Measurements from ENCODE around the gene MAMDC2. TPM values are rescaled to one million over a fixed set of nuclear protein-coding genes. Genes with fewer than 3 reads are reported as not detected.

MAMDC2 gene
- total and polyA plus RNA-seq, 2 donors (not counting 1 experiment from before 2014, with no cell fraction given): 14.4 to 23.0 TPM

GRCh38 chr9:70003901-70004714 is 39.5 kb upstream of the MAMDC2 start:
- Histone ChIP-seq H3K36me3 (ENCODE audit: control insufficient read depth, insufficient read depth, low read length) (no peaks in the 10 kb centered on the region), H3K4me2 (ENCODE audit: extremely low read depth, insufficient read depth, low read length) (peak overlapping the region; percentile 15), H3K4me3 (replicated peaks in 1 of 4; ENCODE audit: control extremely low read depth in 1 of 4, insufficient read depth in 1 of 4, low read depth in 3 of 4, low read length in 4 of 4) (no peak overlapping the region), H4K20me1 (ENCODE audit: control insufficient read depth, extremely low read depth, insufficient read depth, low read length) (no peaks in the 10 kb centered on the region), H2AFZ (ENCODE audit: low read length) (no peak overlapping the region), H3K79me2 (ENCODE audit: control insufficient read depth, insufficient read depth, low read length) (no peaks in the 10 kb centered on the region), H3K9me3 (ENCODE audit: control insufficient read depth, insufficient read depth, low read depth, low read length) (no peaks in the 10 kb centered on the region), H3K27me3 (ENCODE audit: control insufficient read depth, insufficient read depth, low read length) (no peaks in the 10 kb centered on the region), H3K27ac (ENCODE audit: insufficient read depth, low read length) (peak overlapping the region; percentile 67), H3K9ac (ENCODE audit: insufficient read depth, low read length) (no peak overlapping the region), H3K4me1 (ENCODE audit: control insufficient read depth, extremely low read depth, insufficient read depth, low read length) (peaks cover 12% of the 10 kb centered on the region)
- DNase-seq (ENCODE audit: low read depth in 2 of 2): peak; percentile 49 to 86
- TF ChIP-seq EZH2 (IDR thresholded peaks at IDR 0.05; ENCODE audit: low read length, missing control alignments) (no peak), CTCF (conservative IDR thresholded peaks at IDR 0.05 in 1 of 2, IDR thresholded peaks at IDR 0.05 in 1 of 2; ENCODE audit: low read depth in 1 of 2, low read length in 2 of 2) (no peak)

- H3K79me2 ChIP-seq (ENCODE audit: control insufficient read depth, insufficient read depth, low read length): no peaks in the 10 kb centered on the region
- H4K20me1 ChIP-seq (ENCODE audit: control insufficient read depth, extremely low read depth, insufficient read depth, low read length): no peaks in the 10 kb centered on the region
- peak; percentile 57 to 72 for DNase-seq (ENCODE audit: low read depth in 2 of 2)
- no peaks in the 10 kb centered on the region for H3K36me3 ChIP-seq (ENCODE audit: control insufficient read depth, insufficient read depth, low read length)
- H3K27ac ChIP-seq (ENCODE audit: insufficient read depth, low read length): peak overlapping the region; percentile 35
- H2AFZ ChIP-seq (ENCODE audit: low read length): no peak overlapping the region
- H3K27me3 ChIP-seq (ENCODE audit: control insufficient read depth, insufficient read depth, low read length): no peaks in the 10 kb centered on the region
- TF ChIP-seq EZH2 (IDR thresholded peaks at IDR 0.05; ENCODE audit: low read length, missing control alignments) (no peak), CTCF (conservative IDR thresholded peaks at IDR 0.05 in 1 of 2, IDR thresholded peaks at IDR 0.05 in 1 of 2; ENCODE audit: low read depth in 1 of 2, low read length in 2 of 2) (no peak)
- H3K9ac ChIP-seq (ENCODE audit: insufficient read depth, low read length): no peak overlapping the region
- H3K9me3 ChIP-seq (ENCODE audit: control insufficient read depth, insufficient read depth, low read depth, low read length): no peaks in the 10 kb centered on the region
- no peak overlapping the region for H3K4me3 ChIP-seq (replicated peaks in 1 of 4; ENCODE audit: control extremely low read depth in 1 of 4, insufficient read depth in 1 of 4, low read depth in 3 of 4, low read length in 4 of 4)
- peak overlapping the region; percentile 13 for H3K4me2 ChIP-seq (ENCODE audit: extremely low read depth, insufficient read depth, low read length)
- peaks cover 13% of the 10 kb centered on the region for H3K4me1 ChIP-seq (ENCODE audit: control insufficient read depth, extremely low read depth, insufficient read depth, low read length)
These were observed 37.3 kb upstream of the MAMDC2 start for GRCh38 chr9:70006306-70006705.

- no peaks in the 10 kb centered on the region for H3K36me3 ChIP-seq (ENCODE audit: control insufficient read depth, insufficient read depth, low read length)
- H3K27ac ChIP-seq (ENCODE audit: insufficient read depth, low read length): no peak overlapping the region
- H3K79me2 ChIP-seq (ENCODE audit: control insufficient read depth, insufficient read depth, low read length): no peaks in the 10 kb centered on the region
- H3K9ac ChIP-seq (ENCODE audit: insufficient read depth, low read length): no peak overlapping the region
- no peaks in the 10 kb centered on the region for H3K27me3 ChIP-seq (ENCODE audit: control insufficient read depth, insufficient read depth, low read length)
- TF ChIP-seq CTCF (conservative IDR thresholded peaks at IDR 0.05 in 1 of 2, IDR thresholded peaks at IDR 0.05 in 1 of 2; ENCODE audit: low read depth in 1 of 2, low read length in 2 of 2): no peak
- no peak for TF ChIP-seq EZH2 (IDR thresholded peaks at IDR 0.05; ENCODE audit: low read length, missing control alignments)
- no peaks in the 10 kb centered on the region for H4K20me1 ChIP-seq (ENCODE audit: control insufficient read depth, extremely low read depth, insufficient read depth, low read length)
- DNase-seq (ENCODE audit: low read depth in 2 of 2): no peak
- no peaks in the 10 kb centered on the region for H3K9me3 ChIP-seq (ENCODE audit: control insufficient read depth, insufficient read depth, low read depth, low read length)
- peaks cover 16% of the 10 kb centered on the region for H3K4me1 ChIP-seq (ENCODE audit: control insufficient read depth, extremely low read depth, insufficient read depth, low read length)
- H2AFZ ChIP-seq (ENCODE audit: low read length): no peak overlapping the region
- H3K4me3 ChIP-seq (replicated peaks in 1 of 4; ENCODE audit: control extremely low read depth in 1 of 4, insufficient read depth in 1 of 4, low read depth in 3 of 4, low read length in 4 of 4): no peak overlapping the region
- no peak overlapping the region for H3K4me2 ChIP-seq (ENCODE audit: extremely low read depth, insufficient read depth, low read length)
These were observed 35.8 kb upstream of the MAMDC2 start for GRCh38 chr9:70007831-70008230.
